ENCODE data around the gene UBR4. TPM values are rescaled to one million over a fixed set of nuclear protein-coding genes. Genes with fewer than 3 reads are reported as not detected.

Gene UBR4
- total RNA-seq, 1 experiment from 2014 or later, result 131 TPM

- no peak for DNase-seq
- H3K79me2 ChIP-seq (ENCODE audit: insufficient read depth, low read length), result no peaks in the 10 kb centered on the region
- H2BK20ac ChIP-seq (ENCODE audit: low read depth, low read length, poor library complexity, severe bottlenecking), result no peak overlapping the region
- H3K4me1 ChIP-seq (ENCODE audit: insufficient read depth, low read length), result no peaks in the 10 kb centered on the region; the same call in 1 of the 2 replicates
- Mint-ChIP-seq H3K4me1 (peaks cover 11% of the 10 kb centered on the region in 2 experiments), H3K36me3 (ENCODE audit: insufficient read depth in 1 of 3, low read depth in 3 of 3) (peaks cover 47 to 81% (median 71%) of the 10 kb centered on the region in 3 experiments; a peak in 6 of 7 replicates), H3K27ac (no peak overlapping the region), H3K4me3 (no peak overlapping the region), H3K27me3 (ENCODE audit: low read depth) (no peaks in the 10 kb centered on the region), H3K9me3 (no peaks in the 10 kb centered on the region)
- H3K9me3 ChIP-seq (ENCODE audit: control insufficient read depth, low read depth, low read length), result no peaks in the 10 kb centered on the region
- no peak overlapping the region for H2BK15ac ChIP-seq (ENCODE audit: low read depth, low read length)
- no peak overlapping the region for H4K8ac ChIP-seq (replicated peaks; ENCODE audit: insufficient read length, low read depth, low read length)
- no peak overlapping the region for H4K5ac ChIP-seq (ENCODE audit: insufficient read length, low read depth, low read length)
- H4K20me1 ChIP-seq (ENCODE audit: control insufficient read depth, insufficient read depth, insufficient read length), result no peaks in the 10 kb centered on the region
- WGBS (ENCODE audit: extremely low coverage, insufficient read length, low lambda C conversion rate), result no CpG with 5 or more reads among the region's 3 CpGs
- H3K14ac ChIP-seq (ENCODE audit: insufficient read depth, low read length), result no peak overlapping the region
- TF ChIP-seq CTCF (conservative IDR thresholded peaks at IDR 0.05), result no peak
- H2AK5ac ChIP-seq (ENCODE audit: insufficient read length, low read length), result no peak overlapping the region
- no peak overlapping the region for H3K23ac ChIP-seq (ENCODE audit: insufficient read length, low read depth, low read length)
- no peak overlapping the region for H3K4ac ChIP-seq (ENCODE audit: low read depth, low read length)
- H3K23me2 ChIP-seq (ENCODE audit: insufficient read length, low read depth, low read length, poor library complexity, severe bottlenecking), result no peaks in the 10 kb centered on the region
- H3K4me2 ChIP-seq (ENCODE audit: insufficient read depth, insufficient read length, low read length), result no peak overlapping the region
- H3K79me1 ChIP-seq (ENCODE audit: insufficient read depth, low read depth, low read length, poor library complexity, severe bottlenecking), result peaks cover 3% of the 10 kb centered on the region
- no peak overlapping the region for H3K56ac ChIP-seq (ENCODE audit: insufficient read length, low read depth, low read length)
- no peak overlapping the region for H4K91ac ChIP-seq (ENCODE audit: insufficient read length, low read depth, low read length)
- H2AFZ ChIP-seq (ENCODE audit: low read length), result no peak overlapping the region
- H3K18ac ChIP-seq (ENCODE audit: insufficient read length, low read depth, low read length), result no peak overlapping the region
- H3T11ph ChIP-seq (ENCODE audit: low read length), result no peak overlapping the region
- H3K27me3 ChIP-seq (ENCODE audit: insufficient read depth, low read length), result no peaks in the 10 kb centered on the region
- no peak overlapping the region for H2BK5ac ChIP-seq (ENCODE audit: insufficient read length, low read length)
- no peak overlapping the region for H2BK120ac ChIP-seq (ENCODE audit: low read depth, low read length, poor library complexity, severe bottlenecking)
- H2BK12ac ChIP-seq (ENCODE audit: insufficient read length, low read depth, low read length), result no peak overlapping the region
- no peak overlapping the region for H3K27ac ChIP-seq (ENCODE audit: insufficient read length, low read depth, low read length)
- H3K9ac ChIP-seq (ENCODE audit: extremely low read depth, insufficient read length, low read length), result no peak overlapping the region
Observed at GRCh38 chr1:19191811-19192210, 18.3 kb downstream of the UBR4 start.
